ENCODE measurements around the gene NPAS3.

NPAS3 gene

GRCh38 chr14:33767586-33768457 lies 829.1 kb downstream of the NPAS3 start:
- H3K27ac Mint-ChIP-seq = no peak overlapping the region
- no peaks in the 10 kb centered on the region for H3K4me1 Mint-ChIP-seq
- no peak overlapping the region for H3K4me3 Mint-ChIP-seq
- ATAC-seq (no peak), DNase-seq (no peak)
- H3K36me3 Mint-ChIP-seq (ENCODE audit: low read depth) = no peaks in the 10 kb centered on the region
- no peaks in the 10 kb centered on the region for H3K9me3 Mint-ChIP-seq
- H3K27me3 Mint-ChIP-seq = peaks cover 4% of the 10 kb centered on the region

DNA sequence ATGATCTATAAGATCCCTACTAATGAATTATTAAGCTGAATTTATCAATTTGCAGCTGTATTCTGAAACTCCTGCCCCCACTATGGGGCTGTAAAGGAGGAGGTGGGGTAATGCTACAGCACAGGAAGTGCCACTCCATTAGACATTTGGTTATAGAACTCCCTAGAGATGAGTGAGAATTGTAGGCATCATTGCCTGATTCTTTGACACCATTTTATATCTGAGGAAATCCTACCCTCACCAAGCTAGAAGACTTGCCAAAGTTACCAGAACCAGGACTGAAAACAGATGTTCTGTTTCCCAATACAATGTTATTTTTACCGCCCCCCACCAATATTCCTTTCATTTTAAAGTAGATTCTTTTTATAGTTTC lies 829.8 kb downstream of the NPAS3 start:
- no peak overlapping the region for H3K27ac Mint-ChIP-seq
- H3K27me3 Mint-ChIP-seq = peaks cover 4% of the 10 kb centered on the region
- no peak overlapping the region for H3K4me3 Mint-ChIP-seq
- no peaks in the 10 kb centered on the region for H3K9me3 Mint-ChIP-seq
- H3K36me3 Mint-ChIP-seq (ENCODE audit: low read depth) = no peaks in the 10 kb centered on the region
- ATAC-seq (no peak), DNase-seq (no peak)
- H3K4me1 Mint-ChIP-seq = no peaks in the 10 kb centered on the region

DNA sequence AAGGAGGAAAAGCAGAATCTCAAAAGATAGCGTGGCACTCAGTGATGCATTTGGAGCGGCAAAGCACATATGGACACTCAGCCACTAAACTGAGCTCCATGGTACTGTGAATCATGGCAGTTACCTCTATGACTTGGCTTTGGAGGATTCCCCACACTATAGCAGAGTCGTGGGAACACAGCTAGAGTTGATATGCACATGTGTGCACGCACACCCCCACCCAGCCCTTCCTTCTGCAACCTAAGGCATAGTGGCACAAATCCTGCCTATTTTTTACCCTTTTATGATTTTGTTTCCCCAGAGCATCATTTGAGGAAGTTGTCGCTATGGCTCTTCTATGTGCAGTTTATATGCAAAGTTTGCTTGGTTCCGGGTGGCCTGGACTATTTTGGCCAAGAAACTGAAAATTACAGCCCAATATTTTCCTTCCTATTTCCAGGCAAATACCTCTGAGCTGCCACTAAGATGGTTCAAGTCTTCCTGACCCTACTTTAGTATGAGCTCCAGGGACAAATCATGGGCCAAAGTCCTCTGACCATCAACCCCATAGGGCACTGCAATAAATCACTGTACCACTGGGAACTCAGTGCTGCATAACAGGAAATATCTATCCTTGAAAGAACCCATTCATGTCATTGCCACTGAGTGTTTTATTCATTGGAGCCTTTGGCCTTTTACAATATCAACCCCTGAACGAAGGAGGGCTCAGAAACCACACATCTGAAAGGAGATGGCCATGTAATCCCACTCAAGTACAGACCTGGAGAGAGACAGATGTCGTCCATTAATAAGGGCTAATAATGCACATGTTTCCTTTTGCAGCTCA lies 834.7 kb downstream of the NPAS3 start:
- DNase-seq (no peak), ATAC-seq (no peak)
- Mint-ChIP-seq H3K27ac (no peak overlapping the region), H3K36me3 (ENCODE audit: low read depth) (no peaks in the 10 kb centered on the region), H3K4me1 (no peaks in the 10 kb centered on the region), H3K27me3 (peaks cover 2% of the 10 kb centered on the region), H3K4me3 (no peak overlapping the region), H3K9me3 (no peaks in the 10 kb centered on the region)

GRCh38 chr14:33774161-33774560 lies 835.5 kb downstream of the NPAS3 start:
- Mint-ChIP-seq H3K36me3 (ENCODE audit: low read depth) (no peaks in the 10 kb centered on the region), H3K4me3 (no peak overlapping the region), H3K9me3 (no peaks in the 10 kb centered on the region), H3K4me1 (no peaks in the 10 kb centered on the region), H3K27me3 (peaks cover 2% of the 10 kb centered on the region), H3K27ac (no peak overlapping the region)
- ATAC-seq (no peak), DNase-seq (no peak)

GRCh38 chr14:33774723-33775470 lies 836.2 kb downstream of the NPAS3 start:
- H3K4me1 Mint-ChIP-seq = no peaks in the 10 kb centered on the region

GRCh38 chr14:33776871-33777270 lies 838.2 kb downstream of the NPAS3 start:
- ATAC-seq = no peak
- Mint-ChIP-seq H3K27me3 (peaks cover 1% of the 10 kb centered on the region), H3K4me3 (no peak overlapping the region), H3K36me3 (ENCODE audit: low read depth) (no peaks in the 10 kb centered on the region), H3K4me1 (no peaks in the 10 kb centered on the region), H3K9me3 (no peaks in the 10 kb centered on the region), H3K27ac (no peak overlapping the region)
- DNase-seq = no peak

More at GRCh38 chr14:33774723-33775470, 836.2 kb downstream of the NPAS3 start:
- no peak overlapping the region for H3K27ac Mint-ChIP-seq
- H3K9me3 Mint-ChIP-seq = no peaks in the 10 kb centered on the region
- no peak for ATAC-seq
- no peak overlapping the region for H3K4me3 Mint-ChIP-seq
- no peak for DNase-seq
- H3K36me3 Mint-ChIP-seq (ENCODE audit: low read depth) = no peaks in the 10 kb centered on the region
- peaks cover 2% of the 10 kb centered on the region for H3K27me3 Mint-ChIP-seq

- DNase-seq (no peak), ATAC-seq (no peak)
- H3K4me3 Mint-ChIP-seq = no peak overlapping the region
- no peaks in the 10 kb centered on the region for H3K36me3 Mint-ChIP-seq (ENCODE audit: low read depth)
- H3K27me3 Mint-ChIP-seq = peaks cover 1% of the 10 kb centered on the region
- no peak overlapping the region for H3K27ac Mint-ChIP-seq
- no peaks in the 10 kb centered on the region for H3K4me1 Mint-ChIP-seq
- H3K9me3 Mint-ChIP-seq = no peaks in the 10 kb centered on the region
These were observed 839.0 kb downstream of the NPAS3 start for GRCh38 chr14:33777681-33778080.

GRCh38 chr14:33780035-33780434 lies 841.4 kb downstream of the NPAS3 start:
- H3K9me3 Mint-ChIP-seq = no peaks in the 10 kb centered on the region
- no peak overlapping the region for H3K4me3 Mint-ChIP-seq
- peaks cover 1% of the 10 kb centered on the region for H3K27me3 Mint-ChIP-seq
- H3K36me3 Mint-ChIP-seq (ENCODE audit: low read depth) = no peaks in the 10 kb centered on the region
- H3K27ac Mint-ChIP-seq = no peak overlapping the region
- ATAC-seq (no peak), DNase-seq (no peak)
- no peaks in the 10 kb centered on the region for H3K4me1 Mint-ChIP-seq

GRCh38 chr14:33781236-33781635 lies 842.6 kb downstream of the NPAS3 start:
- H3K27ac Mint-ChIP-seq = no peak overlapping the region
- ATAC-seq = no peak
- no peaks in the 10 kb centered on the region for H3K9me3 Mint-ChIP-seq
- no peak overlapping the region for H3K4me3 Mint-ChIP-seq
- no peak for DNase-seq
- H3K27me3 Mint-ChIP-seq = peaks cover 1% of the 10 kb centered on the region
- no peaks in the 10 kb centered on the region for H3K4me1 Mint-ChIP-seq
- no peaks in the 10 kb centered on the region for H3K36me3 Mint-ChIP-seq (ENCODE audit: low read depth)

- DNase-seq (no peak), ATAC-seq (no peak)
- peaks cover 1% of the 10 kb centered on the region for H3K27me3 Mint-ChIP-seq
- no peaks in the 10 kb centered on the region for H3K9me3 Mint-ChIP-seq
- no peak overlapping the region for H3K27ac Mint-ChIP-seq
- no peak overlapping the region for H3K4me3 Mint-ChIP-seq
- H3K4me1 Mint-ChIP-seq = no peaks in the 10 kb centered on the region
- H3K36me3 Mint-ChIP-seq (ENCODE audit: low read depth) = no peaks in the 10 kb centered on the region
These were observed 844.2 kb downstream of the NPAS3 start for GRCh38 chr14:33782923-33783322.

DNA sequence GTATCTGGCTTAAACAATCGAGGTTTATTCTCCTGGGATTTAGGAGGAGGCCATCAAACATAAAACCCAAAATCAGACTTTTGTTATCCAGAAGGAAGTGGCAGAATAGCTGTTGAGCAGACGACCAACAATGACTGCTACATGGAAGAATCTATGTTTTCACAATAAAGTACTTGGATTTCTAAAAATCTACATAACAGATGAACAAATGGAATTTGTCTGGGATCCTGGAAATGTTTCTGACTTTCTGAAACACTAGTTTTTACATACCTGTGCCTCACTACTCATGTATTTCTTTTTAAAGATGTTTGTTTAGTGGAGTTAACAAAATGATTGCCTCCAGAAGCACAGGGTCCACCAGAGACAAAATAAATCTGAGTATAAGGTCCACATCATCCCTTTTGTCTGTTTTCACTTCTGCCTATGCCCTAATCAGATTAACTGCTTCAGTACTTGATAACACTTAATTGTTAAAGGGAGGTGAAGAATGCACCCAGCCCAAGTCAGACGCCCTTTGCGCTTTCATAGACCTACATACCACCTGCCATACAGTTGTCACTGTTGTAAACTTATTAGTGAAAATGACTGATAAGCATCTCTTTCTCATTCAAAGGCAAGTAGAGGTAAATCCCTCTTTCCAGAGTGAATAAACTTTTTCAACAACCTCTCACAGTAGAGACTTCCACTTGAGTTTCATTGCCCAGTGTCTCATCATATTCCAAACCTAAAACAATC lies 847.6 kb downstream of the NPAS3 start:
- Mint-ChIP-seq H3K4me3 (no peak overlapping the region), H3K36me3 (ENCODE audit: low read depth) (no peaks in the 10 kb centered on the region), H3K4me1 (peaks cover 3% of the 10 kb centered on the region), H3K27ac (no peak overlapping the region), H3K27me3 (peaks cover 3% of the 10 kb centered on the region), H3K9me3 (no peaks in the 10 kb centered on the region)
- ATAC-seq (no peak), DNase-seq (no peak)

DNA sequence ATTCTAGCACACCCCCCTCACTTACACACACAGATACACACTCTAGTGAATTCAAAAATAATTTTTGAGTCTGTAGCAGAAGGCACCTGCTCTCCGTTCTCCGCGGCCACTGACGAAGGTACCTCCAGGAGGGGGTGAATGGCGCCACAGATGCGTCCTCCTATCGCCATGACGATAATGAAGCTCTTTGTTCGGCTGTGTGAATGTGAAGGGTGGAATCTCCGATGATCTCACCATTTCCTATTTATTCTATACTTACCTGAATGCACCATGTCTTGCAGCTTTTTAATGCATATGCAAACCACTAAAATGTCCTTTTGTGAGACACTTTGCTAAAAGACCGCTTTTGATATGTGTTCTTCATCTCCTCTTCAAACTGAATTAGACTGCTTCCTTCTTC lies 849.5 kb downstream of the NPAS3 start:
- no peaks in the 10 kb centered on the region for H3K36me3 Mint-ChIP-seq (ENCODE audit: low read depth)
- H3K4me1 Mint-ChIP-seq = peaks cover 8% of the 10 kb centered on the region
- H3K27ac Mint-ChIP-seq = no peak overlapping the region
- ATAC-seq = no peak
- no peaks in the 10 kb centered on the region for H3K9me3 Mint-ChIP-seq
- DNase-seq = no peak
- no peak overlapping the region for H3K4me3 Mint-ChIP-seq
- H3K27me3 Mint-ChIP-seq = peaks cover 19% of the 10 kb centered on the region

- ATAC-seq = no peak
- Mint-ChIP-seq H3K36me3 (ENCODE audit: low read depth) (no peaks in the 10 kb centered on the region), H3K4me1 (peaks cover 8% of the 10 kb centered on the region), H3K9me3 (no peaks in the 10 kb centered on the region), H3K27me3 (peaks cover 35% of the 10 kb centered on the region), H3K27ac (no peak overlapping the region), H3K4me3 (no peak overlapping the region)
- no peak for DNase-seq
These were observed 852.3 kb downstream of the NPAS3 start for GRCh38 chr14:33790996-33791395.
